H7 (cell line): ENCODE data around the gene CLC. TPM values are rescaled to one million over a fixed set of nuclear protein-coding genes. Genes with fewer than 3 reads are reported as not detected.
"Not testable (repeated sequence)": the region's sequence is repeated elsewhere in the genome, so short reads cannot be mapped to it uniquely, and the experiment has no call there.

Experiments
- DNase-seq: peaks from one replicate; pipeline ENCODE4 v3.0.0; 2012
- H3K27me3 ChIP-seq: 2 replicates; pipeline ENCODE4 v1.6.0; 2011; ENCODE audit warnings: mild to moderate bottlenecking, low read length; ENCODE audit not compliant: control insufficient read depth, insufficient read depth
- H3K36me3 ChIP-seq: replicated peaks from 2 replicates; pipeline ENCODE4 v1.5.1; 2011; ENCODE audit warnings: low read length; ENCODE audit not compliant: control insufficient read depth, insufficient read depth
- H3K4me3 ChIP-seq: 2 replicates; pipeline ENCODE4 v1.5.1; 2011; ENCODE audit warnings: low read depth, mild to moderate bottlenecking, control low read depth, low read length, moderate library complexity; ENCODE audit not compliant: insufficient read depth
- total RNA-seq: library from RNA; depleted of rRNA; stranded (reverse); fragments of >200 nt; shearing (Covaris generic); gene quantifications from 2 replicates; pipeline ENCODE4 v1.2.3, GENCODE V29; 2014

The CLC gene
- total RNA-seq, 1 experiment from 2014 or later, result not detected

DNA sequence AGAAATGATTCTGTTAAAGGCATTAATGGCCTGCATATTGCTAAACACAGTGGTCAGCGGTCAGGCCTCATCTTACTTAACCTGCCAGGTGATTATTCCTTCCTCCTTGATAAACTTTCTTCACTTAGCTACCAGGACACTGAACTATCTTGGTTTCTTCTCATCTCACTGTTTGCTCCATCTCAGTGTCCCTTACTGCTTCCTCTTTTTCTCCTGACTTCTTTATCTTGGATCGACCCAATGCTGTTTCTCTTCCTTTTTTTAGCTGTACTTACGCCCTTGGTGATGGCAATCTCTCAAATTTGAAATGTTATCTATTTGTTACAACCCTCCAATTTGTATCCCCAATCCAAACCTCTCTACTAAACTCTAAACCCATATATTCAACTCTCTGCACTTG, 7.8 kb upstream of the CLC start:
- no peak for DNase-seq
- Histone ChIP-seq H3K36me3 (no peaks in the 10 kb centered on the region), H3K27me3 (no peaks in the 10 kb centered on the region; the same call in 1 of the 2 replicates), H3K4me3 (no peak overlapping the region)

GRCh38 chr19:39740395-39740794, 2.6 kb upstream of the CLC start:
- Histone ChIP-seq H3K36me3 (no peaks in the 10 kb centered on the region), H3K4me3 (no peak overlapping the region), H3K27me3 (no peaks in the 10 kb centered on the region; the same call in 1 of the 2 replicates)
- DNase-seq, result no peak

DNA sequence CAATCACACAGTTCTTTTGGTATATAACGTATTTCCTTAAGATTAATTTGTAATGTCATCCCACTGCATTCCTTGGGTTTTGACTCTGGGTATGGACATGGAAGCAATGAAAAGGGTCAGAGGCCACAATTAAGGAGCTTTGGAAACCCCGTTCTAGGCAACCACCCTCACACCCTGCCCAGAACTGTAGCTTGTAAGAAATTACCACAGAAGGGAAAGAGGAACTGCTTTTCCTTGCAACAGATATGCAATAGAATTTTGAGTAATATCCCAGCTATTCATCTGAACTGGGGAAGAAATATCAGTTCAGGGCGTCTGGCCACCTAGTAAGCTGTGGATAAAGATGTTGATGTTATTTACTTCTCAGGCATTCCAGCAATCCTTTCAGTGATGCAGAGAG, 985 bp upstream of the CLC start:
- no peaks in the 10 kb centered on the region for H3K36me3 ChIP-seq
- no peaks in the 10 kb centered on the region; the same call in 1 of the 2 replicates for H3K27me3 ChIP-seq
- DNase-seq, result no peak
- no peak overlapping the region for H3K4me3 ChIP-seq

DNA sequence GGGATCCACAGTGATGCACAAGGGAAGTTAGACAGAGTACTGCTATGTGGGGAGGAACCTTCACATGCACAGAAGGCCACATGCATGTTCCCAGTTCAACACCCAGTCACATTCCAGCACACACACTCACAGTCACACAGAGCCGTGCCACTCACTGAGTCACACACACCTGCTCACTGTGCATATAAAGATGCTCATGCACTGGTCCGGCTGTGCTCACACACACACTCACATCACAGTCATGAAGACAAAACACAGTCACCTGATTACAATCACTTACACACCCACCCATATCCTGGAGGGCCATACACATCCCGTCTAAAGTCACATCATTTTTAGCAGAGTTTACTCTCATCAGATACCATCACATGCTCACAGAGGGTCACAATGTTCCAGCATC, 478 bp downstream of the CLC start:
- DNase-seq, result no peak
- Histone ChIP-seq H3K27me3 (no peaks in the 10 kb centered on the region; the same call in 1 of the 2 replicates), H3K36me3 (no peaks in the 10 kb centered on the region)

GRCh38 chr19:39736088-39736487, 1.7 kb downstream of the CLC start:
- Histone ChIP-seq H3K36me3 (no peaks in the 10 kb centered on the region), H3K4me3 (no peak overlapping the region), H3K27me3 (no peaks in the 10 kb centered on the region; the same call in 1 of the 2 replicates)
- no peak for DNase-seq

More for the DNA sequence above, 478 bp downstream of the CLC start:
- no peak overlapping the region for H3K4me3 ChIP-seq

- Histone ChIP-seq H3K27me3 (no peaks in the 10 kb centered on the region; the same call in 1 of the 2 replicates), H3K4me3 (no peak overlapping the region), H3K36me3 (no peaks in the 10 kb centered on the region)
- no peak for DNase-seq
These were observed 2.1 kb downstream of the CLC start for GRCh38 chr19:39735688-39736087.

- DNase-seq, result no peak
- Histone ChIP-seq H3K4me3 (no peak overlapping the region), H3K36me3 (no peaks in the 10 kb centered on the region), H3K27me3 (no peaks in the 10 kb centered on the region; the same call in 1 of the 2 replicates)
These were observed 4.0 kb downstream of the CLC start for GRCh38 chr19:39733841-39734240.

- Histone ChIP-seq H3K36me3 (no peaks in the 10 kb centered on the region), H3K4me3 (no peak overlapping the region), H3K27me3 (no peaks in the 10 kb centered on the region)
- DNase-seq, result no peak
These were observed 6.1 kb downstream of the CLC start for GRCh38 chr19:39731685-39732084.

DNA sequence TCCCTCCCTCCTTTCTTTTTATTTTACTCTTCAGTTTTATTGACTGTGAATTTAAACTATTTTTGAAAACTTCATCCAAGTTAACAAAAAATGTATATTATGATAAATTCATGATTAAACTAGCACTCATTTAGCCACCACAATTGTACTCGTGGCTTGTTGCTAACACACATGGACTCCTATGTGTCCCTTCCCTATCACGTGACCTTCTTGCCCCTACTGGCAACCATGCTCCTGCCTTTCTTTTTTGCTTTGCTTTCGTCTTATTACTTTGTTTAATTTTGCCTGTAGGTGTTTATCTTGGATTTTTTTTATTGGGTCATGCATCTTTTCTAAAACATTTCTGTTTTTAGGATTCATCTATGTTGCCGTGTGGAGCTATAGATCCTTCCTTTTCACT, 8.2 kb downstream of the CLC start:
- DNase-seq, result no peak
- Histone ChIP-seq H3K36me3 (no peaks in the 10 kb centered on the region), H3K4me3 (no peak overlapping the region), H3K27me3 (no peaks in the 10 kb centered on the region)

DNA sequence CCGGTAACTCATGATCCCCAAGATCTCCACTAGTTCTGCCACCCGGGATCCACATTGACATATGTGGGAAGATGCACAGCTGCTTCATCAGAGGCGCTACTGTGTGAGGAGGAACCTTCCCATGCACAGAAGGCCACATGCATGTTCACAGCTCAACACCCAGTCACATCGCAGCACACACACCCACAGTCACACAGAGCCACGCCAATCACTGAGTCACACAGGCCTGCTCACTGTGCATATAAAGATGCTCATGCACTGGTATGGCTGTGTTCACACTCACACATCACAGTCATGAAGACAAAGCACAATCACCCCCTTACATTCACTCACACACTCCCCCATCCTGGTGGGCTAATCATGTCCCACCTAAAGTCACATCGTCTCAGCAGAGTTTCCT, 9.8 kb downstream of the CLC start:
- Histone ChIP-seq H3K36me3 (no peaks in the 10 kb centered on the region), H3K27me3 (no peaks in the 10 kb centered on the region), H3K4me3 (no peak overlapping the region)
- no peak for DNase-seq

DNA sequence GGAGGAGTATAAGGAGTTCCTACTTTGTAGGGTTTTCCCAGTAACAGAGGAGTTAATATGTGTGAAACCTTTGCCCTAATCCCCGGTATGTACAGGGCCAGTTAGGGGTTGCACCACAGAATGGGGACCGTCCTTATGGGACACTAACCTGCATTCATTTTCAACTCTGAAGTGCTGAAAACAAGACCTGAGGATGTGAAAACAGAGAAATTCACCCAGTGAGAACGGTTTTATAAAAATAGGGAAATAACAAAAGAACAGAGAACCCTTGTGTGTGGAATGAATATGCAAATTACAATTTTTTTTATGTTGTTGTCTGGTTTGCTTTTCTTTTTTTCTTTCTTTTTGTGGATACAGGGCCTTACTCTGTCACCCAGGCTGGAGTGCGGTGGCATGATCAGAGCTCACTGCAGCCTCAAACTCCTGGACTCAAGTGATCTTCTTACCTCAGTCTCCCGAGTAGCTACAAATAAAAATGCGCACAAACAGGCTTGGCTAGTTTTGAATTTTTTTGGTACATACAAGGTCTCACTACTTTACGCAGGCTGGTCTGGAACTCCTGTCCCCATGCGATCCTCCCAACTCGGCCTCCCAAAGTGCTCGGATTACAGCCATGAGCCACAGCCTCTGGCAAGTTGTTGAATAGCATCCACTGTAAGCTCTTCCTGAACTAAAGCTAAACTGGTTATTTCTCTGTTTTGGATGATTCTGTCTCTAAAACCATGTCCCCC, 10.6 kb downstream of the CLC start:
- Histone ChIP-seq H3K27me3 (no peaks in the 10 kb centered on the region), H3K36me3 (no peaks in the 10 kb centered on the region), H3K4me3 (no peak overlapping the region)
- DNase-seq, result no peak

- no peak for DNase-seq
- no peaks in the 10 kb centered on the region for H3K36me3 ChIP-seq
- H3K4me3 ChIP-seq, result no peak overlapping the region
- H3K27me3 ChIP-seq, result no peaks in the 10 kb centered on the region
These were observed 11.8 kb downstream of the CLC start for GRCh38 chr19:39725995-39726394.

DNA sequence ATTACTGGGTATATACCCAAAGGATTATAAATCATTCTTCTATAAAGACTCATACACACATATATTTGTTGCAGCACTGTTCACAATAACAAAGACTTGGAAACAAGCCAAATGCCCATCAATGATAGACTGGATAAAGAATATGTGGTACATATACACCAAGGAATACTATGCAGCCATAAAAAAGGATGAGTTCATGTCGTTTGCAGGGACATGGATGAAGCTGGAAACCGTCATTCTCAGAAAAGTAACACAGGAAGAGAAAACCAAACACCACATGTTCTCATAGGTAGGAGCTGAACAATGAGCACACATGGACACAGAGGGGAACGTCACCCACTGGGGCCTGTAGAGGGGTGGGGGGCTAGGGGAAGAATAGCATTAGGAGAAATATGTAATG, 17.7 kb downstream of the CLC start:
- H3K4me3 ChIP-seq, DNase-seq, H3K27me3 ChIP-seq, H3K36me3 ChIP-seq: not testable (repeated sequence)

GRCh38 chr19:39710333-39710890, 27.4 kb downstream of the CLC start:
- H3K4me3 ChIP-seq, result no peak overlapping the region
- DNase-seq, result no peak
- no peaks in the 10 kb centered on the region for H3K27me3 ChIP-seq
- no peaks in the 10 kb centered on the region for H3K36me3 ChIP-seq

DNA sequence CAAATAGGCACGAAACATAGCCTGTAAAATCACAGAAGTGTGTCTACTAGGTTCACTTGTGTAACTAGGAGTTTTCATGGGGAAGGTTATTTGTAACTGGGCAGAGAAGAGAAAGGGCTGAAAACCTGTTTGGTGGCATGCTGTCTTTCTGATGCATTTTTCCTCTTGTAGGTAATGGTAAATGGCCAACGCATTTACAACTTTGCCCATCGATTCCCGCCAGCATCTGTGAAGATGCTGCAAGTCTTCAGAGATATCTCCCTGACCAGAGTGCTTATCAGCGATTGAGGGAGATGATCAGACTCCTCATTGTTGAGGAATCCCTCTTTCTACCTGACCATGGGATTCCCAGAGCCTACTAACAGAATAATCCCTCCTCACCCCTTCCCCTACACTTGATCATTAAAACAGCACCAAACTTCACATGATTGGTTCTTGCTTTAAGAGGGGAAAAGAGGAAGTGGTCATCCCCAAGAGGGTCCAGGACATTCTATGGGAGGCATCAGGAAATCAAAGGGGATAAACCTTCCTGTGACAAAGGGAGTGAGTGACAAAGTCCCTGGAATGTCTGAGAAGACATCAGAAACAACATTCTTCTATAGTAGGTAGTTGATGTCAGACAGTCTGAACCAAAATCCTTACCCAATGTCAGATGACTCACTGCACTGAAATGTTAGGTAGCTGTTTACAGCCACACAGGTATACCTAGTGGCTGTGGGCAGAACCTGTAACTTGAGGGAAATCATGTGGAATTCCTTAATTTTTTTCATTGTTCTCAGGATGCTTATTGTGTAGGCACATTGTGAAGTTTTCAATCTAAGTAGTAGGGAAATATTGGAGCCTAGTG, 28.6 kb downstream of the CLC start:
- Histone ChIP-seq H3K36me3 (no peaks in the 10 kb centered on the region), H3K27me3 (no peaks in the 10 kb centered on the region), H3K4me3 (no peak overlapping the region)
- DNase-seq, result no peak
